OCI-LY1 (cell line): ENCODE data around the gene NRG2.

Source experiments
- H2AFZ ChIP-seq: fragments of 200-600 bp; sonication (generic), shearing (Covaris generic); 2 replicates; pipeline ENCODE4 v1.6.0; 2014; ENCODE audit warnings: antibody characterized with exemption, mild to moderate bottlenecking, low read length
- H3F3A ChIP-seq: fragments of 200-600 bp; sonication (generic), shearing (Covaris generic); 2 replicates; pipeline ENCODE4 v1.6.0; 2014; ENCODE audit warnings: mild to moderate bottlenecking, antibody characterized with exemption, low read length, moderate library complexity; ENCODE audit not compliant: insufficient read depth
- H3K27ac ChIP-seq: fragments of 200-600 bp; sonication (generic); 2 replicates; pipeline ENCODE4 v1.5.1; 2014; ENCODE audit warnings: low read length, mixed run types, mild to moderate bottlenecking, low read depth; ENCODE audit not compliant: poor library complexity, severe bottlenecking
- H3K27me3 ChIP-seq: fragments of 200-600 bp; sonication (generic); 2 replicates; pipeline ENCODE4 v1.6.0; 2014; ENCODE audit warnings: antibody characterized with exemption, mild to moderate bottlenecking, low read length, moderate library complexity; ENCODE audit not compliant: insufficient read depth
- H3K36me3 ChIP-seq: fragments of 200-600 bp; sonication (generic); 2 replicates; pipeline ENCODE4 v1.6.1; 2014; ENCODE audit warnings: mild to moderate bottlenecking, antibody characterized with exemption, low read length, moderate library complexity, mixed read lengths; ENCODE audit not compliant: insufficient read depth
- H3K4me1 ChIP-seq: fragments of 200-600 bp; sonication (generic); 2 replicates; pipeline ENCODE4 v1.5.1; 2014; ENCODE audit warnings: mild to moderate bottlenecking, low read length, moderate library complexity; ENCODE audit not compliant: insufficient read depth, severe bottlenecking
- H3K4me2 ChIP-seq: fragments of 200-600 bp; sonication (generic), shearing (Covaris generic); 2 replicates; pipeline ENCODE4 v1.6.1; 2014; ENCODE audit warnings: low read length
- H3K4me3 ChIP-seq: fragments of 200-600 bp; sonication (generic); 2 replicates; pipeline ENCODE4 v1.5.1; 2014; ENCODE audit warnings: low read length, low read depth, mild to moderate bottlenecking, mixed read lengths; ENCODE audit not compliant: poor library complexity, severe bottlenecking
- H3K79me2 ChIP-seq: fragments of 200-600 bp; shearing (Covaris generic); 2 replicates; pipeline ENCODE4 v1.6.1; 2016; ENCODE audit warnings: mixed run types, low read length, mixed read lengths; ENCODE audit not compliant: insufficient read depth
- H3K9ac ChIP-seq: fragments of 200-600 bp; sonication (generic), shearing (Covaris generic); 2 replicates; pipeline ENCODE4 v1.6.1; 2014; ENCODE audit warnings: mild to moderate bottlenecking, low read length, mixed read lengths
- H3K9me2 ChIP-seq: fragments of 200-600 bp; sonication (generic), shearing (Covaris generic); 2 replicates; pipeline ENCODE4 v1.6.1; 2014; ENCODE audit warnings: low read depth, mild to moderate bottlenecking, low read length, mixed read lengths
- H3K9me3 ChIP-seq: fragments of 200-600 bp; shearing (Covaris generic); 2 replicates; pipeline ENCODE4 v1.6.1; 2014; ENCODE audit warnings: low read length, mixed read lengths
- H4K20me1 ChIP-seq: fragments of 200-600 bp; sonication (generic), shearing (Covaris generic); 2 replicates; pipeline ENCODE4 v1.6.0; 2016; ENCODE audit warnings: mild to moderate bottlenecking, low read length; ENCODE audit not compliant: insufficient read depth
- CTCF ChIP-seq: fragments of 200-600 bp; sonication (generic), shearing (Covaris generic); IDR thresholded peaks from 2 replicates; pipeline ENCODE4 v1.5.1; 2017; ENCODE audit warnings: mild to moderate bottlenecking, antibody characterized with exemption, low read length, moderate library complexity, mixed read lengths
- EZH2 ChIP-seq: fragments of 200-600 bp; sonication (generic), shearing (Covaris generic); IDR thresholded peaks from 2 replicates; pipeline ENCODE4 v1.8.0; 2017; ENCODE audit warnings: borderline replicate concordance, mixed run types, mild to moderate bottlenecking, antibody characterized with exemption, low read length, moderate library complexity, mixed read lengths

The NRG2 gene

GRCh38 chr5:140076142-140076541 lies 33.0 kb upstream of the NRG2 start:
- Histone ChIP-seq H3K27me3 (no peaks in the 10 kb centered on the region), H3K9me3 (no peaks in the 10 kb centered on the region), H3K36me3 (no peaks in the 10 kb centered on the region), H2AFZ (no peak overlapping the region), H3K9me2 (no peaks in the 10 kb centered on the region), H3K79me2 (no peaks in the 10 kb centered on the region), H3K27ac (no peak overlapping the region), H4K20me1 (no peaks in the 10 kb centered on the region), H3K4me2 (no peak overlapping the region), H3F3A (no peaks in the 10 kb centered on the region), H3K9ac (no peak overlapping the region), H3K4me3 (no peak overlapping the region), H3K4me1 (no peaks in the 10 kb centered on the region)
- TF ChIP-seq CTCF (no peak), EZH2 (no peak)

GRCh38 chr5:140075371-140075770 lies 32.3 kb upstream of the NRG2 start:
- Histone ChIP-seq H3K4me3 (no peak overlapping the region), H3F3A (no peaks in the 10 kb centered on the region), H3K79me2 (no peaks in the 10 kb centered on the region), H3K4me1 (no peaks in the 10 kb centered on the region), H3K9ac (no peak overlapping the region), H3K27ac (no peak overlapping the region), H3K4me2 (no peak overlapping the region), H3K9me2 (no peaks in the 10 kb centered on the region), H4K20me1 (no peaks in the 10 kb centered on the region), H3K36me3 (no peaks in the 10 kb centered on the region), H3K27me3 (no peaks in the 10 kb centered on the region), H3K9me3 (no peaks in the 10 kb centered on the region), H2AFZ (no peak overlapping the region)
- TF ChIP-seq EZH2 (no peak), CTCF (peak; percentile 24; the same call in 1 of the 2 replicates)

- H3K36me3 ChIP-seq: no peaks in the 10 kb centered on the region
- no peak overlapping the region for H2AFZ ChIP-seq
- no peaks in the 10 kb centered on the region for H3K79me2 ChIP-seq
- no peaks in the 10 kb centered on the region for H3K9me2 ChIP-seq
- no peak overlapping the region for H3K27ac ChIP-seq
- TF ChIP-seq EZH2: no peak
- TF ChIP-seq CTCF: peak; percentile 70
- H3K27me3 ChIP-seq: no peaks in the 10 kb centered on the region
- H3K4me3 ChIP-seq: no peak overlapping the region
- H3K4me2 ChIP-seq: no peak overlapping the region
- no peaks in the 10 kb centered on the region for H4K20me1 ChIP-seq
- H3F3A ChIP-seq: no peaks in the 10 kb centered on the region
- H3K4me1 ChIP-seq: no peaks in the 10 kb centered on the region
- no peaks in the 10 kb centered on the region for H3K9me3 ChIP-seq
- no peak overlapping the region for H3K9ac ChIP-seq
Measured at GRCh38 chr5:140073296-140073695, 30.2 kb upstream of the NRG2 start.
